H1 (cell line): ENCODE data around the gene PAK6. TPM values are rescaled to one million over a fixed set of nuclear protein-coding genes. Genes with fewer than 3 reads are reported as not detected.

Experiments used
- CTCF ChIA-PET: fragments of 300-600 bp; sonication (Branson Sonifier 250); formaldehyde crosslinking; loops from one replicate; lab custom pipeline; 2021; ENCODE audit not compliant: partially characterized antibody; lab: Charles Lee
- POLR2A ChIA-PET: fragments of 300-600 bp; sonication (Branson Sonifier 250); formaldehyde crosslinking; loops from one replicate; lab custom pipeline; 2021; ENCODE audit warnings: inconsistent platforms; ENCODE audit not compliant: partially characterized antibody; lab: Charles Lee
- DNase-seq, 2 experiments: peaks; one replicate each; pipeline versions ENCODE4 v3.0.0 to v3.0.0-alpha.2; 2010 to 2022; ENCODE audit warnings: low spot score in 2 of 2, low read depth in 1 of 2, mixed read lengths in 1 of 2
- FAIRE-seq: peaks from 2 replicates; lab custom pipeline; 2011; peaks lifted over from hg19 to GRCh38; lab: Jason Lieb, UNC
- H2AFZ ChIP-seq: 2 replicates; pipeline ENCODE4 v1.8.1; 2012; ENCODE audit warnings: low read length, inconsistent platforms
- H2AK5ac ChIP-seq: 2 replicates; pipeline ENCODE4 v1.6.1; 2013; ENCODE audit warnings: low read depth, low read length
- H2BK120ac ChIP-seq: replicated peaks from 2 replicates; pipeline ENCODE3; 2013; ENCODE audit warnings: low read depth, low read length, inconsistent platforms
- H2BK12ac ChIP-seq: 2 replicates; pipeline ENCODE4 v1.6.1; 2013; ENCODE audit warnings: low read depth, low read length
- H2BK15ac ChIP-seq: 2 replicates; pipeline ENCODE4 v1.6.1; 2013; ENCODE audit warnings: low read length
- H2BK20ac ChIP-seq: 2 replicates; pipeline ENCODE4 v1.6.1; 2013; ENCODE audit warnings: low read length
- H2BK5ac ChIP-seq: 2 replicates; pipeline ENCODE4 v1.6.1; 2013; ENCODE audit warnings: low read depth, low read length
- H3K14ac ChIP-seq: 2 replicates; pipeline ENCODE4 v1.6.1; 2013; ENCODE audit warnings: inconsistent platforms; ENCODE audit not compliant: insufficient read length
- H3K18ac ChIP-seq: 2 replicates; pipeline ENCODE4 v1.6.1; 2013; ENCODE audit warnings: low read length; ENCODE audit errors: extremely low read depth
- H3K23ac ChIP-seq: 2 replicates; pipeline ENCODE4 v1.6.1; 2013; ENCODE audit warnings: inconsistent platforms; ENCODE audit not compliant: insufficient read length
- H3K23me2 ChIP-seq: 2 replicates; pipeline ENCODE4 v1.6.1; 2013; ENCODE audit warnings: low read depth, low read length
- H3K27ac ChIP-seq: 2 replicates; pipeline ENCODE4 v1.6.1; 2011; ENCODE audit warnings: low read depth, low read length, inconsistent platforms
- H3K27me3 ChIP-seq, 4 experiments: replicated peaks in 1 of 4; 1 replicate in 1 of 4; 2 replicates in 3 of 4; pipeline versions ENCODE4 v1.6.1 to v1.8.1; 2011 to 2013; ENCODE audit warnings: low read length in 3 of 4, mild to moderate bottlenecking in 3 of 4, inconsistent platforms in 2 of 4, mixed read lengths in 2 of 4, moderate library complexity in 1 of 4; ENCODE audit not compliant: control insufficient read depth in 3 of 4, insufficient read depth in 3 of 4; ENCODE audit errors: extremely low read depth in 1 of 4
- H3K36me3 ChIP-seq, 4 experiments: 2 replicates each; pipeline versions ENCODE4 v1.6.1 to v1.8.1; 2011 to 2013; ENCODE audit warnings: mild to moderate bottlenecking in 4 of 4, low read length in 3 of 4, moderate library complexity in 2 of 4, control low read depth in 1 of 4, inconsistent platforms in 1 of 4; ENCODE audit not compliant: insufficient read depth in 4 of 4, control insufficient read depth in 2 of 4
- H3K4ac ChIP-seq: replicated peaks from 2 replicates; pipeline ENCODE3; 2013; ENCODE audit warnings: low read length, low read depth, mixed read lengths, inconsistent platforms; ENCODE audit not compliant: insufficient read length
- H3K4me1 ChIP-seq, 4 experiments: replicated peaks in 1 of 4; 1 replicate in 1 of 4; 2 replicates in 3 of 4; pipeline versions ENCODE4 v1.6.1 to v1.8.1; 2011 to 2013; ENCODE audit warnings: low read length in 3 of 4, inconsistent platforms in 2 of 4, mixed read lengths in 1 of 4; ENCODE audit not compliant: insufficient read depth in 4 of 4, control insufficient read depth in 3 of 4
- H3K4me2 ChIP-seq, 2 experiments: 2 replicates each; pipeline versions ENCODE4 v1.6.1 to v1.8.1; 2011 to 2013; ENCODE audit warnings: low read depth in 2 of 2, low read length in 2 of 2, control low read depth in 1 of 2, inconsistent platforms in 1 of 2, mild to moderate bottlenecking in 1 of 2; ENCODE audit not compliant: insufficient read depth in 1 of 2
- H3K4me3 ChIP-seq, 4 experiments: fragments of 200-600, 300-600 bp in 1 of 4; sonication (generic), shearing (Covaris generic), sonication (Bioruptor Twin) in 1 of 4; 2 replicates each; pipeline versions ENCODE4 v1.5.1 to v1.8.1; 2011 to 2016; ENCODE audit warnings: low read length in 4 of 4, low read depth in 3 of 4, control low read depth in 2 of 4, inconsistent platforms in 2 of 4, mild to moderate bottlenecking in 2 of 4, mixed read lengths in 1 of 4, moderate library complexity in 1 of 4; ENCODE audit not compliant: insufficient read depth in 2 of 4; ENCODE audit errors: extremely low read depth in 1 of 4
- H3K56ac ChIP-seq: replicated peaks from 2 replicates; pipeline ENCODE3; 2013; ENCODE audit warnings: low read depth, mild to moderate bottlenecking, mixed read lengths, low read length, inconsistent platforms; ENCODE audit not compliant: insufficient read length
- H3K79me1 ChIP-seq: 2 replicates; pipeline ENCODE4 v1.6.1; 2013; ENCODE audit warnings: low read depth, low read length, control low read depth
- H3K79me2 ChIP-seq, 2 experiments: 2 replicates each; pipeline versions ENCODE4 v1.6.1 to v1.8.1; 2012 to 2013; ENCODE audit warnings: low read length in 2 of 2, mild to moderate bottlenecking in 2 of 2, inconsistent platforms in 1 of 2; ENCODE audit not compliant: insufficient read depth in 2 of 2, control insufficient read depth in 1 of 2
- H3K9ac ChIP-seq, 4 experiments: replicated peaks in 1 of 4; 1 replicate in 1 of 4; 2 replicates in 3 of 4; pipeline versions ENCODE4 v1.6.1 to v1.8.1; 2011 to 2013; ENCODE audit warnings: low read depth in 3 of 4, low read length in 3 of 4, control low read depth in 2 of 4, mild to moderate bottlenecking in 2 of 4, moderate library complexity in 2 of 4, inconsistent platforms in 1 of 4; ENCODE audit errors: extremely low read depth in 1 of 4
- H3K9me3 ChIP-seq, 2 experiments: 2 replicates each; pipeline versions ENCODE4 v1.6.1 to v1.8.1; 2012 to 2013; ENCODE audit warnings: mild to moderate bottlenecking in 2 of 2, moderate library complexity in 2 of 2, control low read depth in 1 of 2, inconsistent platforms in 1 of 2, low read depth in 1 of 2, low read length in 1 of 2, mixed read lengths in 1 of 2; ENCODE audit not compliant: insufficient read depth in 2 of 2
- H4K20me1 ChIP-seq, 2 experiments: replicated peaks in 1 of 2; 2 replicates each; pipeline versions ENCODE3 to v1.8.1; 2011 to 2013; ENCODE audit warnings: inconsistent platforms in 2 of 2, low read length in 2 of 2, mild to moderate bottlenecking in 1 of 2; ENCODE audit not compliant: insufficient read depth in 2 of 2, control insufficient read depth in 1 of 2
- H4K5ac ChIP-seq: 2 replicates; pipeline ENCODE4 v1.6.1; 2013; ENCODE audit warnings: low read length, low read depth, mixed read lengths, inconsistent platforms; ENCODE audit not compliant: insufficient read length
- H4K8ac ChIP-seq: 2 replicates; pipeline ENCODE4 v1.8.0; 2013; ENCODE audit warnings: mild to moderate bottlenecking, moderate library complexity, low read length, inconsistent platforms; ENCODE audit not compliant: insufficient read depth; ENCODE audit errors: extremely low read depth
- H4K91ac ChIP-seq: replicated peaks from 2 replicates; pipeline ENCODE3; 2013; ENCODE audit warnings: low read length, mixed read lengths, inconsistent platforms; ENCODE audit not compliant: insufficient read length
- ASH2L ChIP-seq: fragments of 200-600, 300-600 bp; sonication (generic); IDR thresholded peaks from one replicate; pipeline ENCODE4 v1.7.1; 2017; ENCODE audit warnings: low read length
- BRCA1 ChIP-seq: IDR thresholded peaks from 2 replicates; pipeline ENCODE4 v1.6.1; 2012; ENCODE audit warnings: low read depth, low read length, improper control_type of control experiment
- CHD2 ChIP-seq: IDR thresholded peaks from 2 replicates; pipeline ENCODE4 v1.6.1; 2012; ENCODE audit warnings: low read length, improper control_type of control experiment
- EP300 ChIP-seq, 2 experiments: IDR thresholded peaks; 1 replicate in 1 of 2; 2 replicates in 1 of 2; pipeline ENCODE4 v1.6.1; 2011 to 2012; ENCODE audit warnings: low read depth in 2 of 2, low read length in 2 of 2, mild to moderate bottlenecking in 2 of 2, borderline replicate concordance in 1 of 2, inconsistent platforms in 1 of 2, moderate library complexity in 1 of 2
- GABPA ChIP-seq: IDR thresholded peaks from 2 replicates; pipeline ENCODE4 v1.6.1; 2011; ENCODE audit warnings: mild to moderate bottlenecking, low read length, moderate library complexity, borderline replicate concordance; ENCODE audit not compliant: insufficient read depth
- HDAC2 ChIP-seq, 2 experiments: fragments of 300-600 bp in 1 of 2; sonication (generic) in 1 of 2; IDR thresholded peaks; 2 replicates each; pipeline ENCODE4 v1.6.1; 2011 to 2012; ENCODE audit warnings: low read depth in 2 of 2, low read length in 2 of 2, mild to moderate bottlenecking in 2 of 2, moderate library complexity in 2 of 2, borderline replicate concordance in 1 of 2, inconsistent platforms in 1 of 2
- HDAC6 ChIP-seq: IDR thresholded peaks from one replicate; pipeline ENCODE4 v1.7.1; 2012; ENCODE audit warnings: low read depth, mild to moderate bottlenecking, inconsistent platforms, low read length, moderate library complexity
- JUN ChIP-seq: IDR thresholded peaks from 2 replicates; pipeline ENCODE4 v1.6.1; 2011; ENCODE audit warnings: low read depth, mild to moderate bottlenecking, improper control_type of control experiment, low read length
- KDM5A ChIP-seq: fragments of 200-600 bp; IDR thresholded peaks from 2 replicates; pipeline ENCODE4 v1.7.1; 2012; ENCODE audit warnings: mild to moderate bottlenecking, low read length, inconsistent platforms, mixed read lengths
- MAFK ChIP-seq: IDR thresholded peaks from 2 replicates; pipeline ENCODE4 v1.6.1; 2012; ENCODE audit warnings: low read depth, mild to moderate bottlenecking, improper control_type of control experiment, low read length
- POU5F1 ChIP-seq: IDR thresholded peaks from 2 replicates; pipeline ENCODE4 v1.6.1; 2011; ENCODE audit warnings: low read depth, mild to moderate bottlenecking, low read length, moderate library complexity
- RXRA ChIP-seq: IDR thresholded peaks from 2 replicates; pipeline ENCODE4 v1.6.1; 2011; ENCODE audit warnings: low read depth, mild to moderate bottlenecking, low read length, moderate library complexity; ENCODE audit not compliant: insufficient read depth
- SP2 ChIP-seq: IDR thresholded peaks from 2 replicates; pipeline ENCODE4 v1.6.1; 2012; ENCODE audit warnings: mild to moderate bottlenecking, low read length, inconsistent platforms
- TCF12 ChIP-seq: IDR thresholded peaks from 2 replicates; pipeline ENCODE4 v1.6.1; 2011; ENCODE audit warnings: low read depth, mild to moderate bottlenecking, low read length
- WGBS, 2 experiments: shearing (Covaris generic) in 1 of 2; methylation state at CpG; one replicate each; pipeline versions ENCODE4 v1.1.6 to v1.1.7; 2013 to 2015; ENCODE audit warnings: low lambda C conversion rate in 2 of 2, mixed read lengths in 2 of 2, inconsistent platforms in 1 of 2, low coverage in 1 of 2, missing lambda C conversion rate in 1 of 2; ENCODE audit not compliant: insufficient replicate concordance in 2 of 2, insufficient coverage in 1 of 2, insufficient read length in 1 of 2; ENCODE audit errors: extremely low coverage in 1 of 2, missing lambda C conversion rate in 1 of 2; 5-methylcytosine and 5-hydroxymethylcytosine counted together
- polyA plus RNA-seq, 7 experiments: library from polyadenylated mRNA; depleted of rRNA in 3 of 7; stranded (reverse) in 5 of 7; unstranded in 2 of 7; fragments of >200 nt in 5 of 7; fragments of 200-250 nt in 2 of 7; gene quantifications; 1 replicate in 5 of 7; 2 replicates in 1 of 7; 4 replicates in 1 of 7; pipeline versions ENCODE4 v1.2.1 to v1.2.3, GENCODE V29; 2011 to 2013; ENCODE audit warnings: missing spikeins in 2 of 7, mixed read lengths in 2 of 7
- total RNA-seq: library from RNA; stranded (reverse); fragmentation: NEBNext Ultra II Directional; extraction: Animal tissue kit (Norgen Biotek cat#: 25700); gene quantifications from 2 replicates; pipeline ENCODE4 v1.2.1, GENCODE V29; 2021

The PAK6 gene
- total and polyA plus RNA-seq, 2 of the 8 experiments (the other 6 are each of a cell fraction or from before 2014, with no cell fraction given) = 6.9 to 9.4 TPM

DNA sequence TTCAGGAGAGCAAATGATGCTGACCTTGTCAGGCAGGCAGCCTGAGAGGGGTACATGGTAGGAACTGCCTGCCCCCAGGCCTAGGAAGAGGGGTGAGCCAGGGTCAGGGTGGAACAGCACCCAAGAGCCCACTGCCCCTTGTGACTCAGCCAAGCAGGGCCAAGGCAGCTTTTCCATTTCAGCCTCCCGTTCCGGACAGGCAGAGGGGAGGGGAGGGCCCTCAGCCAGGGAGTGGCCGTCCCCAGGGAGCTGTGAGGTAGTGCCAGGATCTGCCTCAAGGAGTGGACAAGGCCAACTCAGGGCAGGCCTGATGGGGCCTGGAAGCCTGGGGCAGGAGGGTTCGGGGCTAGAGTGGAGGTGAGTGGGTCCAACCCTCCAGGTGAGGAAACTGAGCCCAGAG, 49.1 kb downstream of the PAK6 start:
- Histone ChIP-seq H2BK20ac (no peak overlapping the region), H2BK120ac (no peak overlapping the region), H3K79me1 (no peaks in the 10 kb centered on the region; the same call in 1 of the 2 replicates), H2AFZ (no peak overlapping the region), H3K9ac (no peak overlapping the region), H3K27ac (no peak overlapping the region), H3K23ac (no peak overlapping the region), H3K4me2 (no peak overlapping the region), H3K79me2 (no peaks in the 10 kb centered on the region), H3K23me2 (peaks cover 9% of the 10 kb centered on the region; the same call in 1 of the 2 replicates), H4K20me1 (peaks cover 0 to 1% of the 10 kb centered on the region in 2 experiments), H4K8ac (no peak overlapping the region), H3K14ac (no peak overlapping the region), H2AK5ac (0 out of 2 replicates have a peak overlapping the region, but pooled peaks have one; percentile 3), H4K5ac (no peak overlapping the region), H3K4me1 (peaks cover 10 to 35% (median 27%) of the 10 kb centered on the region in 4 experiments), H2BK12ac (peak overlapping the region; percentile 68; the same call in 1 of the 2 replicates), H3K27me3 (peaks cover 29 to 67% (median 52%) of the 10 kb centered on the region in 4 experiments), H3K36me3 (no peaks in the 10 kb centered on the region), H4K91ac (no peak overlapping the region), H3K56ac (no peak overlapping the region), H3K4me3 (no peak overlapping the region), H3K4ac (no peak overlapping the region), H3K18ac (no peak overlapping the region), H2BK5ac (no peak overlapping the region), H2BK15ac (no peak overlapping the region), H3K9me3 (no peaks in the 10 kb centered on the region)
- ChIA-PET CTCF (interaction anchor here (0.8 to 16.2 kb wide), 8 partner anchors 12 to 84 kb away, joined by 3 to 518 read pairs (median 6); partner anchors contain the start of genes CCDC9B, INAFM2 and PLCB2), POLR2A (interaction anchor here (1.6 to 1.7 kb wide), 2 partner anchors 10 to 20 kb away, joined by 4 to 11 read pairs; partner anchors contain the start of gene PLCB2)
- FAIRE-seq = no peak
- no peak for DNase-seq
- WGBS, 2 experiments = 87% methylated on average over 4 of the region's 4 CpGs; no CpG with 5 or more reads in 1 of the 2 experiments
- TF ChIP-seq KDM5A = no peak
- no peak for TF ChIP-seq GABPA
- TF ChIP-seq BRCA1 = no peak
- no peak for TF ChIP-seq TCF12
- TF ChIP-seq HDAC2 (IDR thresholded peaks at IDR 0.05; ENCODE audit: borderline replicate concordance in 1 of 2, low read depth in 2 of 2, low read length in 2 of 2) = no peak
- no peak for TF ChIP-seq RXRA
- TF ChIP-seq CHD2 = no peak
- TF ChIP-seq SP2 = no peak
- TF ChIP-seq ASH2L = no peak
- TF ChIP-seq EP300 (IDR thresholded peaks at IDR 0.05; ENCODE audit: borderline replicate concordance in 1 of 2, low read depth in 2 of 2, low read length in 2 of 2) = no peak
- no peak for TF ChIP-seq HDAC6
- no peak for TF ChIP-seq POU5F1
- no peak for TF ChIP-seq JUN
- TF ChIP-seq MAFK = no peak
